HepG2 (cell line): ENCODE measurements around the gene CALR. TPM values are rescaled to one million over a fixed set of nuclear protein-coding genes. Genes with fewer than 3 reads are reported as not detected.

Experiments
- ELF1 ChIP-seq: sonication (generic); formaldehyde crosslinking; IDR thresholded peaks from 2 replicates; pipeline ENCODE4 v1.4.0; 2020; ENCODE audit warnings: missing genetic modification reagents
- FOXO1 ChIP-seq: sonication (generic); formaldehyde crosslinking; IDR thresholded peaks from 2 replicates; pipeline ENCODE4 v1.4.0; 2020; ENCODE audit warnings: missing genetic modification reagents
- IKZF4 ChIP-seq: sonication (generic); formaldehyde crosslinking; IDR thresholded peaks from 2 replicates; pipeline ENCODE4 v1.5.1; 2020; ENCODE audit warnings: borderline replicate concordance, mild to moderate bottlenecking, low read depth, missing genetic modification reagents; ENCODE audit errors: not compliant biosample characterization
- JUN ChIP-seq: sonication (generic); formaldehyde crosslinking; IDR thresholded peaks from 2 replicates; pipeline ENCODE4 v1.4.0; 2020; ENCODE audit warnings: mild to moderate bottlenecking, missing genetic modification reagents
- LCORL ChIP-seq, 2 experiments: fragments of 450-650 bp in 1 of 2; sonication (generic) in 1 of 2; formaldehyde crosslinking in 1 of 2; IDR thresholded peaks; 2 replicates each; pipeline versions ENCODE4 v1.5.0 to v1.6.1; 2017 to 2020; ENCODE audit warnings: antibody characterized with exemption in 1 of 2, missing genetic modification reagents in 1 of 2
- MYNN ChIP-seq: sonication (generic); formaldehyde crosslinking; IDR thresholded peaks from 2 replicates; pipeline ENCODE4 v1.4.0; 2020; ENCODE audit warnings: mild to moderate bottlenecking, low read depth, missing genetic modification reagents
- NFE2L1 ChIP-seq: sonication (generic); formaldehyde crosslinking; IDR thresholded peaks from 2 replicates; pipeline ENCODE4 v1.4.0; 2020; ENCODE audit warnings: missing genetic modification reagents, mild to moderate bottlenecking, borderline replicate concordance
- NKX3-1 ChIP-seq: sonication (generic); formaldehyde crosslinking; IDR thresholded peaks from 2 replicates; pipeline ENCODE4 v1.5.0; 2020; ENCODE audit warnings: missing genetic modification reagents
- NONO ChIP-seq, 2 experiments: fragments of 450-650 bp in 1 of 2; sonication (generic) in 1 of 2; formaldehyde crosslinking in 1 of 2; IDR thresholded peaks in 1 of 2; conservative IDR thresholded peaks in 1 of 2; 2 replicates each; pipeline versions ENCODE4 v1.6.1 to v1.8.0; 2017 to 2022; ENCODE audit warnings: mild to moderate bottlenecking in 1 of 2, missing genetic modification reagents in 1 of 2, moderate library complexity in 1 of 2
- RORA ChIP-seq: sonication (generic); formaldehyde crosslinking; IDR thresholded peaks from 2 replicates; pipeline ENCODE4 v1.5.0; 2020; ENCODE audit warnings: mild to moderate bottlenecking, missing genetic modification reagents, moderate library complexity
- SATB2 ChIP-seq: sonication (generic); formaldehyde crosslinking; IDR thresholded peaks from 2 replicates; pipeline ENCODE4 v1.5.0; 2020; ENCODE audit warnings: missing genetic modification reagents
- YEATS4 ChIP-seq: sonication (generic); formaldehyde crosslinking; IDR thresholded peaks from 2 replicates; pipeline ENCODE4 v1.4.0; 2020; ENCODE audit warnings: missing genetic modification reagents, borderline replicate concordance
- ZBTB21 ChIP-seq: sonication (generic); formaldehyde crosslinking; IDR thresholded peaks from 2 replicates; pipeline ENCODE4 v1.4.0; 2020; ENCODE audit warnings: missing genetic modification reagents
- ZBTB38 ChIP-seq: sonication (generic); formaldehyde crosslinking; IDR thresholded peaks from 2 replicates; pipeline ENCODE4 v1.5.1; 2020; ENCODE audit warnings: mild to moderate bottlenecking, missing genetic modification reagents
- ZFP37 ChIP-seq: sonication (generic); formaldehyde crosslinking; IDR thresholded peaks from 2 replicates; pipeline ENCODE4 v1.4.0; 2020; ENCODE audit warnings: missing genetic modification reagents, borderline replicate concordance
- ZFX ChIP-seq: sonication (generic); formaldehyde crosslinking; IDR thresholded peaks from 2 replicates; pipeline ENCODE4 v1.4.0; 2020; ENCODE audit warnings: mild to moderate bottlenecking, low read depth, missing genetic modification reagents, moderate library complexity
- ZNF121 ChIP-seq: sonication (generic); formaldehyde crosslinking; IDR thresholded peaks from 2 replicates; pipeline ENCODE4 v1.5.0; 2020; ENCODE audit warnings: mild to moderate bottlenecking, missing genetic modification reagents
- ZNF20 ChIP-seq: sonication (generic); formaldehyde crosslinking; IDR thresholded peaks from 2 replicates; pipeline ENCODE4 v1.4.0; 2020; ENCODE audit warnings: mild to moderate bottlenecking, moderate library complexity, missing genetic modification reagents
- ZNF703 ChIP-seq: sonication (generic); formaldehyde crosslinking; IDR thresholded peaks from 2 replicates; pipeline ENCODE4 v1.5.1; 2020; ENCODE audit warnings: missing genetic modification reagents, mild to moderate bottlenecking, moderate library complexity, borderline replicate concordance
- ZNF724P ChIP-seq: sonication (generic); formaldehyde crosslinking; IDR thresholded peaks from 2 replicates; pipeline ENCODE4 v1.8.0; 2022; ENCODE audit warnings: missing genetic modification reagents, borderline replicate concordance
- ZNF75D ChIP-seq: sonication (generic); formaldehyde crosslinking; IDR thresholded peaks from 2 replicates; pipeline ENCODE4 v1.8.1; 2023; ENCODE audit warnings: missing genetic modification reagents, mild to moderate bottlenecking, borderline replicate concordance
- ZNF841 ChIP-seq: sonication (generic); formaldehyde crosslinking; IDR thresholded peaks from 2 replicates; pipeline ENCODE4 v1.8.1; 2023; ENCODE audit warnings: missing genetic modification reagents, borderline replicate concordance
- ZNF879 ChIP-seq: sonication (generic); formaldehyde crosslinking; IDR thresholded peaks from 2 replicates; pipeline ENCODE4 v1.8.1; 2023; ENCODE audit warnings: missing genetic modification reagents
- polyA plus RNA-seq, 8 experiments: library from polyadenylated mRNA; depleted of rRNA in 3 of 8; stranded (reverse) in 7 of 8; unstranded in 1 of 8; fragments of >200 nt; fragmentation: Illumina TruSeq in 4 of 8; extraction: Trizol in 4 of 8; gene quantifications; 2 replicates each; pipeline versions ENCODE4 v1.2.1 to v1.2.3, GENCODE V29; 2011 to 2016; ENCODE audit warnings: low read depth in 4 of 8, missing spikeins in 1 of 8, mixed read lengths in 1 of 8; ENCODE audit not compliant: insufficient read depth in 1 of 8
- total RNA-seq, 5 experiments: library from RNA; depleted of rRNA; stranded (reverse); fragments of >200 nt; fragmentation: Illumina TruSeq; extraction: Trizol; gene quantifications; 2 replicates each; pipeline ENCODE4 v1.2.3, GENCODE V29; 2016; ENCODE audit warnings: low read depth in 1 of 5
- TF ChIP-seq, protein P1 (sequence below): sonication (generic); formaldehyde crosslinking; IDR thresholded peaks from 2 replicates; pipeline ENCODE4 v1.4.0; 2020; ENCODE audit warnings: missing genetic modification reagents
- TF ChIP-seq, protein P2 (sequence below): sonication (generic); formaldehyde crosslinking; IDR thresholded peaks from 2 replicates; pipeline ENCODE4 v1.8.0; 2022; ENCODE audit warnings: missing genetic modification reagents, mild to moderate bottlenecking, moderate library complexity, borderline replicate concordance
- TF ChIP-seq, protein P3 (sequence below): IDR thresholded peaks from 2 replicates; pipeline ENCODE4 v1.6.1; 2016

CALR gene
- total and polyA plus RNA-seq, 2 of the 13 experiments (the other 11 are each of a cell fraction or from before 2014, with no cell fraction given) = 898 to 934 TPM

DNA sequence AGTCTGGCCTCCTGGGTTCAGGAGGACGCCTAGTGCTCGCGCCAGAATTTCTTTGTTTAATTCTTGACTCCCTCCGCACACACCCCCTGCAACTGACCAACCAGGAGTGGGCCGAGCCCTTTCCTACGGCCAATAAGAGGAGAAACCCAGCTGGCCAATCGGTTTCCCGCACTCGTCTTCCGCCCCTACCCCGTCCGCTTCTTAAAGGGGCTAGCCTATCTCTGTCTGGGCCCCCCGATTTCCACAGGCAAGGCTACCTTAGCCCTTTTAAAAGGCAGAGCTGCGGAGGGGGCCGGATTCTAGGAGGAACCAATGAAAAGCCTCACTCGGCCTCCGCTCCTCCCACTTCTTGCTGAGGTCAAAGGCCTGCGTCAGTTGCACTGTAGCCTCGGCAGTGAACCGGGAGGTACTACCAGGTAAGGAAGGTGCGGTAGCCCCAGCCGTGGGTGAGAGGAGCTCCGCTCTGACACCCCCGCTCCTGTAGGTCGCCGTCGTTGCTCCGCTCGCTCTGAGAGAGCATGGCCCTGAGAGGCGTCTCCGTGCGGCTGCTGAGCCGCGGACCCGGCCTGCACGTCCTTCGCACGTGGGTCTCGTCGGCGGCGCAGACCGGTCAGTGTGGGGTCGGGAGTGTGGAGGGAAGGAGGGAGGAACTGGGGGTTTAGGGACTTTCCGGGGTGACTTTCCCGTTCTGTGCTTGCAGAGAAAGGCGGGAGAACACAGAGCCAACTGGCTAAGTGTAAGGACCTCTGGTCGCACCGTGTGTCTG lies 47.4 kb upstream of the CALR start, which contains the start of gene GCDH (continued):
- no peak for TF ChIP-seq ZBTB38
- TF ChIP-seq ZBTB21 (CRISPR knock-in tag) = peak; percentile 51; the same call in 1 of the 2 replicates
- TF ChIP-seq ZNF121 (CRISPR knock-in tag) = no peak
- peak; percentile 75 for TF ChIP-seq ELF1 (CRISPR knock-in tag)
- TF ChIP-seq RORA (CRISPR knock-in tag) = no peak
- TF ChIP-seq YEATS4 (CRISPR knock-in tag) = peak; percentile 35; the same call in 1 of the 2 replicates
- TF ChIP-seq ZNF724P (CRISPR knock-in tag) = no peak
- TF ChIP-seq, protein P1, sequence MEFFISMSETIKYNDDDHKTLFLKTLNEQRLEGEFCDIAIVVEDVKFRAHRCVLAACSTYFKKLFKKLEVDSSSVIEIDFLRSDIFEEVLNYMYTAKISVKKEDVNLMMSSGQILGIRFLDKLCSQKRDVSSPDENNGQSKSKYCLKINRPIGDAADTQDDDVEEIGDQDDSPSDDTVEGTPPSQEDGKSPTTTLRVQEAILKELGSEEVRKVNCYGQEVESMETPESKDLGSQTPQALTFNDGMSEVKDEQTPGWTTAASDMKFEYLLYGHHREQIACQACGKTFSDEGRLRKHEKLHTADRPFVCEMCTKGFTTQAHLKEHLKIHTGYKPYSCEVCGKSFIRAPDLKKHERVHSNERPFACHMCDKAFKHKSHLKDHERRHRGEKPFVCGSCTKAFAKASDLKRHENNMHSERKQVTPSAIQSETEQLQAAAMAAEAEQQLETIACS (CRISPR knock-in tag) = no peak
- no peak for TF ChIP-seq SATB2 (CRISPR knock-in tag)
- 0 out of 2 replicates have a peak, but pooled peaks have one; percentile 34 for TF ChIP-seq JUN (CRISPR knock-in tag)
- no peak for TF ChIP-seq NONO (IDR thresholded peaks at IDR 0.05)
- peak; percentile 70 for TF ChIP-seq NONO (CRISPR knock-in tag; conservative IDR thresholded peaks at IDR 0.05)
- TF ChIP-seq ZNF879 = no peak; the same call in 1 of the 2 replicates
- peak; percentile 85; the same call in 1 of the 2 replicates for TF ChIP-seq MYNN (CRISPR knock-in tag)
- peak; percentile 85 for TF ChIP-seq ZFX
- TF ChIP-seq ZNF841 (CRISPR knock-in tag) = no peak
- no peak for TF ChIP-seq LCORL (IDR thresholded peaks at IDR 0.05)
- no peak for TF ChIP-seq LCORL (CRISPR knock-in tag; IDR thresholded peaks at IDR 0.05)
- no peak for TF ChIP-seq ZNF75D (CRISPR knock-in tag)
- 0 out of 2 replicates have a peak, but pooled peaks have one; percentile 59 for TF ChIP-seq NFE2L1 (CRISPR knock-in tag)
- no peak for TF ChIP-seq NKX3-1
- TF ChIP-seq ZNF20 (CRISPR knock-in tag) = no peak
- peak; percentile 28; the same call in 1 of the 2 replicates for TF ChIP-seq FOXO1 (CRISPR knock-in tag)
- TF ChIP-seq ZNF703 (CRISPR knock-in tag) = 0 out of 2 replicates have a peak, but pooled peaks have one; percentile 59
- TF ChIP-seq IKZF4 (CRISPR knock-in tag) = no peak
- no peak for TF ChIP-seq ZFP37 (CRISPR knock-in tag)
- TF ChIP-seq, protein P2, sequence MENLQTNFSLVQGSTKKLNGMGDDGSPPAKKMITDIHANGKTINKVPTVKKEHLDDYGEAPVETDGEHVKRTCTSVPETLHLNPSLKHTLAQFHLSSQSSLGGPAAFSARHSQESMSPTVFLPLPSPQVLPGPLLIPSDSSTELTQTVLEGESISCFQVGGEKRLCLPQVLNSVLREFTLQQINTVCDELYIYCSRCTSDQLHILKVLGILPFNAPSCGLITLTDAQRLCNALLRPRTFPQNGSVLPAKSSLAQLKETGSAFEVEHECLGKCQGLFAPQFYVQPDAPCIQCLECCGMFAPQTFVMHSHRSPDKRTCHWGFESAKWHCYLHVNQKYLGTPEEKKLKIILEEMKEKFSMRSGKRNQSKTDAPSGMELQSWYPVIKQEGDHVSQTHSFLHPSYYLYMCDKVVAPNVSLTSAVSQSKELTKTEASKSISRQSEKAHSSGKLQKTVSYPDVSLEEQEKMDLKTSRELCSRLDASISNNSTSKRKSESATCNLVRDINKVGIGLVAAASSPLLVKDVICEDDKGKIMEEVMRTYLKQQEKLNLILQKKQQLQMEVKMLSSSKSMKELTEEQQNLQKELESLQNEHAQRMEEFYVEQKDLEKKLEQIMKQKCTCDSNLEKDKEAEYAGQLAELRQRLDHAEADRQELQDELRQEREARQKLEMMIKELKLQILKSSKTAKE (CRISPR knock-in tag) = no peak
- TF ChIP-seq, protein P3, sequence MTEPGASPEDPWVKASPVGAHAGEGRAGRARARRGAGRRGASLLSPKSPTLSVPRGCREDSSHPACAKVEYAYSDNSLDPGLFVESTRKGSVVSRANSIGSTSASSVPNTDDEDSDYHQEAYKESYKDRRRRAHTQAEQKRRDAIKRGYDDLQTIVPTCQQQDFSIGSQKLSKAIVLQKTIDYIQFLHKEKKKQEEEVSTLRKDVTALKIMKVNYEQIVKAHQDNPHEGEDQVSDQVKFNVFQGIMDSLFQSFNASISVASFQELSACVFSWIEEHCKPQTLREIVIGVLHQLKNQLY (CRISPR knock-in tag) = 0 out of 2 replicates have a peak, but pooled peaks have one; percentile 10
